Activated naive CD4-positive, alpha-beta T cell treated with anti-CD3 and anti-CD28 coated beads for 36 hours (primary cell): ENCODE measurements around the gene TMEM156. TPM values are rescaled to one million over a fixed set of nuclear protein-coding genes. Genes with fewer than 3 reads are reported as not detected.

ENCODE experiments used
- CTCF ChIA-PET: fragments of 350-600 bp; sonication (Branson Sonifier 250); formaldehyde crosslinking; loops from one replicate; lab custom pipeline; 2021; ENCODE audit warnings: antibody characterized with exemption; lab: Charles Lee
- DNase-seq: peaks from one replicate; pipeline ENCODE4 v3.0.0-alpha.2; 2020
- H3K27ac Mint-ChIP-seq: one replicate; pipeline ENCODE4 v1.8.0; 2021; ENCODE audit warnings: mild to moderate bottlenecking, mixed read lengths
- H3K27me3 Mint-ChIP-seq: one replicate; pipeline ENCODE4 v1.8.0; 2021; ENCODE audit warnings: low read depth, mixed read lengths
- H3K36me3 Mint-ChIP-seq: one replicate; pipeline ENCODE4 v1.8.0; 2021; ENCODE audit warnings: low read depth, mixed read lengths
- H3K4me1 Mint-ChIP-seq: one replicate; pipeline ENCODE4 v1.8.0; 2021; ENCODE audit warnings: low read depth, mixed read lengths
- H3K4me3 Mint-ChIP-seq: one replicate; pipeline ENCODE4 v1.8.0; 2021; ENCODE audit warnings: mild to moderate bottlenecking, moderate library complexity, mixed read lengths
- H3K9me3 Mint-ChIP-seq: one replicate; pipeline ENCODE4 v1.8.0; 2021; ENCODE audit warnings: mixed read lengths
- intact Hi-C: fragments of 100-400 bp; cut with micrococcal nuclease; formaldehyde crosslinking; loops from one replicate; pipeline ENCODE4 v1.15.1; 2023
- total RNA-seq, 2 experiments: library from RNA; stranded (reverse); gene quantifications; one replicate each; pipeline ENCODE4 v1.2.3, GENCODE V29; 2021

The TMEM156 gene
- total RNA-seq, 2 experiments from 2014 or later, result 10.2 to 11.3 TPM

DNA sequence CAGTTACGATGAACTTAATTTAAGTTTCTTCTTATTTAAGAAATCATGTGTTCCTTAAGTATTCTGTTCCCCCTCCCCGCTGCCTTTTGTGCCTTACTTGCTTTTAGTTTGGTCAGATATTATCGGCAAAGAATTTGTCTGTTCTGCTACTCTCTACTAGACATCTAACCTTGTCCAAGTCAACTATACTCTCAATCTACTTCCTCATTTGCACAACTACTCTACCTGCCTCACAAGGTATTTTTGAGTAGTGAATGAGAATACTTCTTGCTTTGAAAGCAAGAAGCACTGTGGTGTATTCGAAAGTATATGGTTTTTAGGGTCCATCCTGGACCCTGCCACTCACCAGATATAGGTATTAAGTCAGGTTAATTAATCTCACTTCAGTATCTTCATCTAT is 21.8 kb upstream of the TMEM156 start:
- Mint-ChIP-seq H3K4me1 (peaks cover 27% of the 10 kb centered on the region), H3K4me3 (no peak overlapping the region), H3K36me3 (peaks cover 4% of the 10 kb centered on the region), H3K9me3 (no peaks in the 10 kb centered on the region), H3K27ac (no peak overlapping the region), H3K27me3 (no peaks in the 10 kb centered on the region)
- CTCF ChIA-PET, result interaction anchor here (1.2 kb wide), 2 partner anchors 28 to 151 kb away, joined by 3 to 4 read pairs; no protein-coding TSS in a partner anchor
- no peak for DNase-seq
- intact Hi-C loops, result no loop called here

DNA sequence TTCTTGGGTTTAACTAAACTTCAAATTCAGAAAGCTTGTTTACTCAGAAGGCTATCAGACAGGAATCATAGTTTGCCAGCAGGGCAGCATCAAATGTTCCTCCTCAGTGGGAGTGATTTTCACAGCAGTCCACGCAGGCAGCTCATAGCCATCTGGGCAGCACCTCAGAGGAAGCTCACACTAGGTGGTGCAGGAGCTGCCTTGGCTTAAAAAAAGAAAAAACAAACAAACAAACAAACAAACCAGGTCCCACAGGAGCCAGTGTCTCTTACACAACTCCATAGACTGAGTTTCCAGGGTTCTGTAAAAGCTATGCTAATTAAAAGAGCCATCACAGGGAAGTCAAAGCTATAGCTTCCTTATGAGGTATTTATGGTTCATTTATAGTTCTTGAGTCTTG is 19.3 kb upstream of the TMEM156 start:
- Mint-ChIP-seq H3K4me1 (peaks cover 47% of the 10 kb centered on the region), H3K9me3 (no peaks in the 10 kb centered on the region), H3K36me3 (peaks cover 9% of the 10 kb centered on the region), H3K4me3 (no peak overlapping the region), H3K27ac (peak overlapping the region; percentile 17), H3K27me3 (no peaks in the 10 kb centered on the region)
- intact Hi-C loops, result no loop called here
- CTCF ChIA-PET, result interaction anchor here (0.6 to 1.6 kb wide), 6 partner anchors 31 to 293 kb away, joined by 3 to 5 read pairs (median 3); no protein-coding TSS in a partner anchor
- DNase-seq, result no peak

DNA sequence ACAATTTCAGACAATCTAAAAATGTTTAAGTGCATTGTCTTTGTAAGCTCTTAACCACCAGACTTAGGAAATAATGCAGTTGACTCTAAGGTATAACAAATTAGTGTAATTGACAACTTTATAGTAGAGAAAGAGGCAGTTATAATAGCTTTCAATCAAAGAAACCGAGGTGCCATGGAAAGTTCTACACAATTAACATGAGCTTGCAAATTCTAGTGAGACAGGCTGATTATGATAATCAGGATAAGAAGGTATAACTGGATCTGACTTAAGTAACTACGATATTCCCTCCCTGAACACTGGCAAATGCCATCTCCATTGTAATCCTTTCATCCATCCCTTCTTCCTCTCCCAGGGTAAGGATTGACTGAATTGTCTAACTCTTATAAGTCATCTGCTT is 18.4 kb upstream of the TMEM156 start:
- no peaks in the 10 kb centered on the region for H3K27me3 Mint-ChIP-seq
- no peak overlapping the region for H3K27ac Mint-ChIP-seq
- H3K4me3 Mint-ChIP-seq, result no peak overlapping the region
- H3K36me3 Mint-ChIP-seq, result peaks cover 11% of the 10 kb centered on the region
- DNase-seq, result no peak
- peaks cover 50% of the 10 kb centered on the region for H3K4me1 Mint-ChIP-seq
- intact Hi-C loops, result no loop called here
- H3K9me3 Mint-ChIP-seq, result no peaks in the 10 kb centered on the region
- CTCF ChIA-PET, result interaction anchor here (0.7 to 1.6 kb wide), 6 partner anchors 10 to 273 kb away, joined by 3 to 5 read pairs (median 3); no protein-coding TSS in a partner anchor

DNA sequence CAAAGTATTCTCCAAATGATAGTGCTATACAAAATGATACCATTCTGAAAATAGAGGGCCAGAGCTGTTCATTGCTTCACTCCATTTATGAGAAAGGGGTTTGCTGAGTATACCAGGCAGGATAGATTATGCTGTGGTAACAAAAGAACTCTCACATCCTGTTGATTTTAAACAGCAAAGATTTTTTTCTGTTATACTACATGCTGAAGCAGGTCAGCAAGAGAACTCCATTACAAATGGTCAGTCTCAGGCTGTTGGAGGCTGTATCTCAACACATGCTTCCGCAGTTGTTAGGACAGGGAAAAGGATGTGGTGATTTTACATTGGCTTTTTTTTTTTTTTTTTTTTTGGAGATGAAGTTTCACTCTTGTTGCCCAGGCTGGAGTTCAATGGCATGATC is 16.1 kb upstream of the TMEM156 start:
- CTCF ChIA-PET, result interaction anchor here (0.6 to 5.2 kb wide), 5 partner anchors 64 to 244 kb away, joined by 3 to 27 read pairs (median 3); no protein-coding TSS in a partner anchor
- H3K4me1 Mint-ChIP-seq, result peaks cover 54% of the 10 kb centered on the region
- peak overlapping the region; percentile 0 for H3K4me3 Mint-ChIP-seq
- peak overlapping the region; percentile 37 for H3K27ac Mint-ChIP-seq
- DNase-seq, result no peak
- H3K27me3 Mint-ChIP-seq, result no peaks in the 10 kb centered on the region
- intact Hi-C loops, result loop anchor here (10.0 kb wide), 1 partner anchor 284 kb away; no protein-coding TSS in a partner anchor
- H3K36me3 Mint-ChIP-seq, result peaks cover 11% of the 10 kb centered on the region
- no peaks in the 10 kb centered on the region for H3K9me3 Mint-ChIP-seq

DNA sequence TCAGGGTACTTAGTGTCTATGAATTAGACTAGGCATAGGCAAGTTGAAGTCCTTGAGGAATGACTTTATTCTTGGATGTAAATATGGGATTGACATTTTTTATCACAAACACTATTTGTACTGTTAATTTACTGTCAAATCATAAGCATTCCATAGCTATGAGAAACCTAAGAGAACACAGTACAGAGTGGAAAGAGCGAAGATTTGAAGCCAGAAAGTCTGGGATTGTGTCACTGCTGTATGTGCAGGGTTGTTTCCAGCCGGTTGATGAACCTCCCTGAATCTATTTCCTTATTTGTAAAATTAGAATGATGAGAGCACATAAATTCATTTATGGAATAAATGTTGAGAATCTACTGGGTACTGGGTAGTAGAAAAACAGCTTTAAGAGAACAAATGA is 15.5 kb upstream of the TMEM156 start:
- Mint-ChIP-seq H3K27me3 (no peaks in the 10 kb centered on the region), H3K4me1 (peaks cover 55% of the 10 kb centered on the region)

DNA sequence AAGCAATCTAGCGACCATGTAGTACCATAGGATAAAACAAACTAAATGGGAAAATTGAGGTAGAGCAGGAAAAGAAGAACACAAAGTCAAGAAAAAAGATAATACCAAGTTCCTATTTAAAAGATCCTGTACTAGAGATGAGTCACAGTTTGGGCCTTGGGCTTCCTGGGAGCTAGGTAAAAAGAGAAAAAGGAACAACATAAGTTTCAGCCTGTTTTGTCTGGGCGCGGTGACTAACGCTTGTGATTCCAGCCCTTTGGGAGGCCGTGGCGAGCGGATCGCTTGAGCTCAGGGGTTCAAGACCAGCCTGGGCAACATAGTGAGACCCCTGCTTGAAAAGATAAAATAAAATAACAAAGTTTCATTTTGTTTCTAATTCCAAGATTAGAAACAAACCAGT is 14.0 kb upstream of the TMEM156 start:
- H3K4me1 Mint-ChIP-seq, result peaks cover 56% of the 10 kb centered on the region
- no peaks in the 10 kb centered on the region for H3K9me3 Mint-ChIP-seq
- H3K27ac Mint-ChIP-seq, result peak overlapping the region; percentile 90
- peaks cover 11% of the 10 kb centered on the region for H3K36me3 Mint-ChIP-seq
- H3K27me3 Mint-ChIP-seq, result no peaks in the 10 kb centered on the region
- no peak for DNase-seq
- peak overlapping the region; percentile 87 for H3K4me3 Mint-ChIP-seq
- intact Hi-C loops, result loop anchor here (10.0 kb wide), 1 partner anchor 281 kb away; no protein-coding TSS in a partner anchor
- CTCF ChIA-PET, result interaction anchor here (1.0 to 5.2 kb wide), 5 partner anchors 11 to 144 kb away, joined by 3 to 27 read pairs (median 6); partner anchors contain the start of gene TMEM156

More for the DNA sequence above, 15.5 kb upstream of the TMEM156 start:
- no peak overlapping the region for H3K27ac Mint-ChIP-seq
- intact Hi-C loops, result loop anchor here (10.0 kb wide), 1 partner anchor 283 kb away; no protein-coding TSS in a partner anchor
- H3K9me3 Mint-ChIP-seq, result no peaks in the 10 kb centered on the region
- no peak for DNase-seq
- peaks cover 11% of the 10 kb centered on the region for H3K36me3 Mint-ChIP-seq
- CTCF ChIA-PET, result interaction anchor here (0.6 to 5.2 kb wide), 5 partner anchors 64 to 244 kb away, joined by 3 to 27 read pairs (median 3); no protein-coding TSS in a partner anchor
- peak overlapping the region; percentile 0 for H3K4me3 Mint-ChIP-seq

DNA sequence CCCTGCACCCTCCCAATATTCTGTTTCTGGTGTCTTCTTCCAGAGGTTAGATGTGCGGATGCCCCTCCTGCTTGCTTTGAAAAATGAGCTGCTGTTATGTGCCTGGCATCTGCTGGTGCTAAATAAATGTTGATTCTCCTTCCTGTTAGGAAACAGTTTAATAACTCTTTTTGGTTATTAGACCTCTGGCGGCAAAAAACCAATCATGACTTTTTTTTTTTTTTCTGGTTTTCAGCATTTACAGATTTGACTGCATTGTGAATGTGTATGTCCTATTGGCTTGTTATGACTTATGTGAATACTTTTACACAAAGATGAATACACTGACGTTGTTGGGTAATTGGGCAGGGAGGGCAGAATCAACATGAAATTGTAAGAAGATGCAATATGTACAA is 13.6 kb upstream of the TMEM156 start:
- H3K4me3 Mint-ChIP-seq, result peak overlapping the region; percentile 87
- H3K36me3 Mint-ChIP-seq, result peaks cover 11% of the 10 kb centered on the region
- DNase-seq, result peak; percentile 53
- no peaks in the 10 kb centered on the region for H3K9me3 Mint-ChIP-seq
- no peaks in the 10 kb centered on the region for H3K27me3 Mint-ChIP-seq
- H3K4me1 Mint-ChIP-seq, result peaks cover 53% of the 10 kb centered on the region
- intact Hi-C loops, result loop anchor here (2.0 to 10.0 kb wide), 2 partner anchors 281 to 307 kb away; no protein-coding TSS in a partner anchor
- peak overlapping the region; percentile 90 for H3K27ac Mint-ChIP-seq
- CTCF ChIA-PET, result interaction anchor here (0.7 to 5.2 kb wide), 7 partner anchors 11 to 1167 kb away, joined by 3 to 27 read pairs (median 4); partner anchors contain the start of gene TMEM156

DNA sequence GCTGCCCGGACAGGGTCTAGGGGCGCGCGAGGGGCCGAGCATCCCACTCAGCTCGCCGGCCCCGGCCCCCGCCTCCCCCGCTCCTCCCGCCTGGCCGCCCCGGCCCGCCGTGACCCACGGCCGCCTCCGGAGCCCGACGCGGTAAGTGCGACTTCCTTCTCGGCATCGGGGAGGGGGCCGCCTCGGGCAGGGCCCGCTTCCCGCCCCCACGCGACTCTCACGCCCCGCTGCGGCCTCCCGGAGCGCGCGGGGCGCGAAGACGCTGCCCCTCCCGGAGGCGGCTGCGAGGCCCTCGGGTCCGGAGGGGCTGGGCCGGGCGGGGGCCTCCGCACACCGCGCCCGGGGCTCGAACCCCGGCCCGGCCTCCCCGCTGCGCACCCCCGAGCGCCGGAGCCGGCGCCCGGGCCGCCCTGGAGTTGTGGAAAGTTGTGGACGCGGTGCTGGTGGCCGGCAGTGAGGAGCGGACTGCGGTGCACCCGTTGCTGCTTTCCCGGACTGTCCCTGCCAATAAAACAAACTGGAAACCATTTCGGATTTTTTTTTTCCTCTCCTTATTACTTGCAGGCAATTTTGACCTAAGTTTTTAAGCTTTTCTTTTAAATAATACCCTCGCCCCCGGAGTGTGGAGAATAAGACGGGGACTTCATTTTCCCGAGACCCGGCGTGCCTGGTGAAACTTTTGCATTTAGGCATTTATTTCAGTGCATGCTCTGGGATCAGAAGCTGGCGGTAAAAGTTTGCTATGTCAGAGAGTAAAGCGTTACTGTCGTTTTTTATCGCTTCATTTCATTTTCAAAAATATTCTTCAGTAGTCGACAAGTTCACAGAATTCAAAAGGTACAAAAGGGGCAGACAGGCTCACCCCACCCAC is 13.0 kb upstream of the TMEM156 start:
- Mint-ChIP-seq H3K4me3 (peak overlapping the region; percentile 87), H3K36me3 (peaks cover 10% of the 10 kb centered on the region), H3K27ac (peak overlapping the region; percentile 90), H3K4me1 (peaks cover 51% of the 10 kb centered on the region), H3K27me3 (no peaks in the 10 kb centered on the region), H3K9me3 (no peaks in the 10 kb centered on the region)
- intact Hi-C loops, result loop anchor here (1.0 to 10.0 kb wide), 9 partner anchors 13 to 308 kb away; partner anchors contain the start of genes TLR1, TMEM156 and WDR19
- peak; percentile 57 for DNase-seq
- CTCF ChIA-PET, result interaction anchor here (0.7 to 5.2 kb wide), 11 partner anchors 10 to 1168 kb away, joined by 3 to 27 read pairs (median 5); partner anchors contain the start of gene TMEM156

DNA sequence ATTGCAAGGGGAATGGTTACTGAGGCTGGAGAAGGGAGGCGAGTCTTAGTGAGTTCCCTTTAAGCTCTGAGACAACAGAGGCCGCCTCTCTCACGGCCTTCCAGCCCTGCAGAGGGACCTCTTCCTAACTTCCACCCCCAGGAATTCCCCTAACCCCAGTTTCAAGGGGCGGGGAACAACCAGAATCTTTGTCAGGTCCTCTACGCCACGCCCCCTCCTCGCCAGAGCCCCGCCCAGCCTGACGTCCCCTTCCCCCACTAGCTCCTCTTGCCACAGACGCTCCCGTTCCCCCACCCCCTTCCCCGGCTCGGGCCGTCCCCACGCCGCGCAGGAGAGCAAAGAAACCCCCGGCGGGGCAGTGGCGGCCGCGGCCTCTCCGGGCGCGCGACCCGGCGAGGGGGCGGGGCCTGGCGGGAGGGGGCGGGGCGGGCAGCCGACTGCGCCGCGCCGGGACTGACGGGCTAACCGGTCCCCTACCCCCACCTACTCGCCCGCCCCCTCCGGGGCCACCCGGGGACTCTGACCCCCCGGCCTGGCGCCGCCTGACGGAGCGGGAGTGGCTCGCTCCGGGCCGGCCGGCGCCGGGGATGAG is 12.3 kb upstream of the TMEM156 start:
- Mint-ChIP-seq H3K27ac (peak overlapping the region; percentile 92), H3K36me3 (peaks cover 10% of the 10 kb centered on the region), H3K4me1 (peaks cover 51% of the 10 kb centered on the region), H3K4me3 (peak overlapping the region; percentile 83), H3K9me3 (no peaks in the 10 kb centered on the region), H3K27me3 (no peaks in the 10 kb centered on the region)
- intact Hi-C loops, result loop anchor here (1.0 to 10.0 kb wide), 9 partner anchors 12 to 308 kb away; partner anchors contain the start of genes TLR1, TMEM156 and WDR19
- CTCF ChIA-PET, result interaction anchor here (1.0 to 5.2 kb wide), 8 partner anchors 10 to 142 kb away, joined by 3 to 27 read pairs (median 4); partner anchors contain the start of gene TMEM156
- peak; percentile 99 for DNase-seq

DNA sequence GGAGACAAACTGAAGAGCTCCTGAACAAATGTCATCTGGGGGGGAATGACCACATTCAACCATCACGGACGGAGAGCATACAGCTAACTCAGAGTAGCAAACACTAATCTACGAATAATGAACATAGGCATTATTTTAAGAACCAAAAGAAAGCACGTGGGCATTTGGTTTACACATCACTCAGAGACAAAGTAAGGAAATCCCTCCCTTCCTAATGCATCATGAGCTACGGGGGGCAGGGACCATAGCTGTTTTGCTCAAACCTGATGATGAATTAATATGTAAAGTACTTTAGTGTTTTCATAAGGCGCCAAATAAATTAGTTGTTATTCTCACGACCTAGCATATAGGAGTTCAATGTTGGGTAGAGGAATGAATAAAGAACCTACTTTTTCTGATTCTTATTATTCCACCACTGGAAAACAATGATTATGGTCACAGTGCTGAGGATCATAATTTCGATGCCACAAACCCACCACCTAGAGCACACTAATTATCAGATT is 11.7 kb upstream of the TMEM156 start:
- CTCF ChIA-PET, result interaction anchor here (0.7 to 5.2 kb wide), 10 partner anchors 10 to 147 kb away, joined by 3 to 27 read pairs (median 4); partner anchors contain the start of gene TMEM156
- H3K27me3 Mint-ChIP-seq, result no peaks in the 10 kb centered on the region
- no peaks in the 10 kb centered on the region for H3K9me3 Mint-ChIP-seq
- peaks cover 10% of the 10 kb centered on the region for H3K36me3 Mint-ChIP-seq
- peak overlapping the region; percentile 83 for H3K4me3 Mint-ChIP-seq
- DNase-seq, result peak; percentile 58
- H3K27ac Mint-ChIP-seq, result peak overlapping the region; percentile 92
- H3K4me1 Mint-ChIP-seq, result peaks cover 47% of the 10 kb centered on the region
- intact Hi-C loops, result loop anchor here (1.0 to 10.0 kb wide), 9 partner anchors 12 to 309 kb away; partner anchors contain the start of genes TLR1, TMEM156 and WDR19
